GM21360 (cell line): ENCODE measurements around the gene SPHK2.
"Not testable (repeated sequence)": the region's sequence is repeated elsewhere in the genome, so short reads cannot be mapped to it uniquely, and the experiment has no call there.

Experiments
- ATAC-seq: cut with Tn5 transposase; IDR thresholded peaks from one replicate; pipeline ENCODE4 v1.9.1; 2021; ENCODE audit warnings: mild to moderate bottlenecking, moderate library complexity; ENCODE audit not compliant: unreplicated experiment

The SPHK2 gene

GRCh38 chr19:48656840-48657474 is 37.7 kb downstream of the SPHK2 start:
- no peak for ATAC-seq

GRCh38 chr19:48657828-48658227 is 38.5 kb downstream of the SPHK2 start:
- not testable (repeated sequence) for ATAC-seq

GRCh38 chr19:48658483-48658882 is 39.2 kb downstream of the SPHK2 start:
- no peak for ATAC-seq

DNA sequence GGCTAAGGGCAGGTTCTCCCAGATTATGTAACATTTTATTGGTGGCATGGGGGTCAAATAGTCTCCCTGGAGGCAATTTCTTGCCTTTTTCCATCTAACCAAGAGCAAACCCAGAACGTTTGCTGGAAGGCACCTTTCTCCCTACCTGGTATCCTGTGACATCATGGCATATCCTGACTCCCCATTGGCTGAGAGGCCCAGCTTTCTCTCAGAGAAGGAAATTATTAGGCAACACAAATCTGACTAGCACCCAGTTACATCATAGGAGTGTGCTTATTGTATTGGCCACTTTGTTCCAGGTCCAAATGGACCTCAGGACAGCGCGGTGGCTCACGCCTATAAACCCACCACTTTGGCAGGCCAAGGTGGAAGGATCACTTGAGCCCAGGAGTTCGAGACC is 40.5 kb downstream of the SPHK2 start:
- no peak for ATAC-seq

GRCh38 chr19:48660852-48661710 is 41.8 kb downstream of the SPHK2 start:
- peak; percentile 62 for ATAC-seq

DNA sequence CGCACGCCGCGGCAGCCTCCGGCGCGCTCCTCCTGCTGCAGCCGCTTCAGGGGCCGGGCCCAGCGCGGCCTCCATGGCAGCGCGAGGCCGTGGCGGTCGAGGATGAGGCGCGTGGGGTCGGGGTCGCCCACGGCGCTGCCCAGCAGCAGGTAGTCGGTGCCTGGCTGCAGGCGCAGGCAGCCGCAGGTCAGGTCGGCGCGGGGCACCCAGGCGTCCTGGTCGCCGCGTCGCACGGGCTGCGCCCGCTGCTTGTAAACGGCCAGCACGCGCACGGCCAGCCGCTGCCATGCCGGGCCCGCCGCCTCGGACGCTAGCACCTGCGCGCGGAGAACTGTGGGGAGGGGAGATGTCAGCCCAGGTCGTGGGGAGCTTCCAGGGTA is 42.4 kb downstream of the SPHK2 start:
- ATAC-seq, result no peak

DNA sequence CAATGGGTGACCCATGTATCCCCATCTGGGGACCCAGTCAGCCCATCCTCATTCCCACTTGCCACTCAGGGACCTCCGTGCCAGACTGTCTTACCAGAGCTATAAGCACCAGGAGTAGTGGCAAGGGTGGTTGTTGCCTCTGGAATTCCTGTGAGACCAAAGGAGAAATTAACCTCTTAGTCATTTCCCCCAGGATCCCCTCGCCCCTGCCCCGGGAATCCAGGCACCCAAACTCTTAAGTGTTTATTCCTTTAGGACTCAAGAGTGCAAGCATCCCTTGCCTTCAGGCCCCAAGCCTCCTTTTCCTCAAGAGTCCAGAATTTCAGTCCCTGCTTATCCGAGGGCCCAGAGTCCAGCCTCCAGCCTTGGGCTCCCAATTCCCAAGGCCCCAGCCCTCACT is 44.4 kb downstream of the SPHK2 start:
- ATAC-seq, result no peak

DNA sequence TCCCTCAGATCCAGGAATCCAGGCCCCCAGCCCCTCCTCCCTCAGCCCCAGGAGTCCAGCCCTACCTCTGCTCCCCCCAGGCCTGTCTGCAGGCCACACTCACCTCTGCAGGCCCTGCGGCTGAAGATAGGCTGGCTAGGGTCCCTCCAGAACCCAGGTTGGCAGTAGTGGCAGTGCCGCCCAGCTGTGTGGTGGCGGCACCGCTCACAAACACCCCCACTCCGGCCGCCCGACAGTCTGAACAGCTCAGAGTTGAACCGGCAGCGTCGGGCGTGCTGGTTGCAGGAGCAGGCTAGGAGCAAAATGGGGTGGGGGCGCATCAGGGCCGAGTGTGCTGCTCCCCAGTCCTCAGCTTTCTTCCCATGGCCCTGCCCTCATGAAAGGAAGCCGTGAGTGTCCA is 45.2 kb downstream of the SPHK2 start:
- no peak for ATAC-seq

- no peak for ATAC-seq
Observed at GRCh38 chr19:48665786-48666185, 46.5 kb downstream of the SPHK2 start.

DNA sequence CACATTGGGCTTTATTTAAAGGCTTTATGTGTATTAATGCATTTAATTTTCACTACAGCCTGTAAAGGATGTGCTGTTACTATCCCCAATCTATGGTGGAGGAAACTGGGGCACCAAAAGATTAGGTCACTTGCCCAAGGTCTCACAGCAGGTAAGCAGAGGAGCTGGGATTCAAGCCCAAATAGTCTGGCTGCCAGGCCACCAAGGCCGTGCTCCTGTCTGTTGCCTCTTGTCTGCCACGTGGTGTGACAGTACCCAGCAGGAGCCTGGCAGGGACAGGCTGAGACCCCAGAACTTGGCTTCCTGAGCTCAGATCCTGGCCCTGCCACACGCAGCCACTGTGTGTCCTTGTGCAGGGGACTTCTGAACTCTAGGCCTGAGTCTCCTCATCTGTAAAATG is 49.0 kb downstream of the SPHK2 start:
- no peak for ATAC-seq

DNA sequence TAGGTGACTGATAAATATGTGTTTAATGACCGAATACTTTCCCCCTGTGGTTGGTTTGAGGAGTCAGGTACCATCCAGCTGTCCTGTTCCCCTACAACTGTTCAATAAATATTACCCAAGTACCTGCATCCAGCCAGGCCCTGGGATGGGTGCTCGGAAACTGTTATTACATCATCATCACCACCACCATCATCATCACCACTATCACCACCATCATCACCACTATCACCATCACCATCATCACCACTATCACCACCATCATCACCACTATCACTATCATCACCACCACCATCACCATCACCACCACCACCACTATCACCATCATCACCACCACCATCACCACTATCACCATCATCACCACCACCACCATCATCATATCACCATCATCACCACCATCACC is 49.5 kb downstream of the SPHK2 start:
- ATAC-seq, result no peak

DNA sequence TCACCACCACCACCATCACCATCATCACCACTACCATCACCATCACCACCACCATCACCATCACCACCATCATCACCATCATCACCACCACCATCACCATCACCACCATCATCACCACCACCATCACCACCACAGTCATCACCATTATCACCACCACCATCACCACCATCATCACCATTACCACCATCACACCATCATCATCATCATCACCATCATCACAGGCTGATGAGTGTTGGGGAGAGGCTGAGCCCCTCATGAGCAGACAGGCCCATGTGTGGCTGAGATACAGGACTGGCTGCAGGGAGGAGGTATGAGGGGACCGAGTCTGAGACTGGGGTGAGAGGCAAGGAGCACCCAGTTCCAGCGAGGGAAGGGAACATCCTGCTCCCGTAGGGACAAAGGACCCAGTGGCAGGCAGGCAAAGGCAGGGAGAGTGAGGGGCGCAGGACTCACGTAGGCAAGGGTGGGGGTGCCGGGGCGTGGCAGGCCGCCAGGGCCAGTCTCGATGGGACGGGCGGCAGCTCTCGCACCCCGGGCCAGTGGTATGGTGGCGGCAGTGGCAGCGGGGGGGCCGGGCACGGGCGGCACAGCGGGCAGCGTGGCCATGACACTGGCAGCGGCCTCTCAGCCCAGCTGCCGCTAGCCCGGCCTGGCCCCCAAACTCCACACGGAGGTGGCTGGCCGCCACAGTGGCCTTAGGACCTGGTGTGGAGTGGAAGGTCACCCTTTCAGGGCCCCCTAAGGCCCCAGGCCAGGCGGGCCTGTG is 50.8 kb downstream of the SPHK2 start:
- no peak for ATAC-seq

- no peak for ATAC-seq
Observed at GRCh38 chr19:48670699-48671445, 51.6 kb downstream of the SPHK2 start.

DNA sequence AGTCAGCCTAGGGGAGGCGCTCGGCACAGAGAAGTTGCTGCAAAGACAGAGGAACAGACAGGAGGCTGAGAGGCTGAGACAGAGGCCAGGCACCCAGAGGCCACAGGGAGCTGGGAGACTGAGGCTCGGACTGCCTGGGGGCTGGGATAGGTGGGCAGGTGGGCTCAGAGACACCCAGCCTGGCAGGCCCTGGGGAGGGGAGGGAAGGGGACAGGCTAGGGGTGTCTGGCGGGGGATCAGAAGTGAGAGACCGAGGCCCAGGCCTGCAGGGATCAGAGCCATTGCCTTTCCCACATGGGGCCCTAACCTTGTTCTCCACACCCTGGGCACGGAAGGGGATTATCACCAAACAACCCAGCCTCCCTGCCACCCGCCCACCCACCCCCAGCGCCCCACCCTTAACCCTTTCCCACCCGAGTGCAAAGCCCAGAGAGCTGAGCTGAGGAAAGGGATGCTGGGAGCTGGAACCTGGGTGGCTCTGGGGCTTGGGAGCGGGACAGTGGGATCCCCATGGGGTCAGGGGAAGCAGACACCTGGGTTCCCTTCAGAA is 52.2 kb downstream of the SPHK2 start:
- ATAC-seq, result no peak

- ATAC-seq, result no peak
Observed at GRCh38 chr19:48672994-48673393, 53.7 kb downstream of the SPHK2 start, which contains the start of gene NTN5. Gene NTN5 (minus strand): TSS chr19:48673017. CDS start chr19:48670986, 2,031 bp downstream.

DNA sequence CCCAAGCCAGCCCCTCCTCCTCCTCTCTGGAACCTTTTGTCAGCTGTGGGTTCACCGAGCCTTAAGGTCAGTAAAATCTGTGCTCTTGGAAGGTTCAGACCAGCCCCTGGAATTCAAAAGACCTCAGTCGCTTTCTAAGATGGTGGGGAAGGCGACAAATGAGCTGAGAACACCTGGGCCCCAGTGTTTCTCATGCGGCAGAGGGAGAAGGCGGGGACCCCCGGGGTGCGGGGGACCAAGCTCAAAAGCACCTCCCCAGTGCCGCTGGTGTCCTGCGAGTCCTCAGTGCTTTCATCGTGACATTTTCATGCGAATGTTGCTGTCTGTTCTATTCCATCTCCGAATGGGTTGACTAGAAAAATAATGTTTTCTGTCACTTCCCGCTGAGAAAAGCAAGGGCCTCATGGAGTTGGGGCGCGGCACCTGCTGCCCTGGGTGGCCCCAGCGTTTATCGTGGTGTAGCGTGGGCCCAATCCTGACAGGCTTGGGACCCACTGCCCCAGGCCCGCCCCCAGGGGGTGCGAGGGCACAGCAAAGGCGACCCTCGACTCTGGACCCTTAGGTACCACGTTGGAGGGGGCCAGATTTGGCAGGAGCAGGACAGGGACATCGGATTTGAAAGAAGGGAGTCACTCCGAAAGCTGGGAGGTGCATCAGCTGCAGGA is 54.3 kb downstream of the SPHK2 start:
- ATAC-seq, result no peak

- ATAC-seq, result no peak
Observed at GRCh38 chr19:48674216-48674809, 55.0 kb downstream of the SPHK2 start.

DNA sequence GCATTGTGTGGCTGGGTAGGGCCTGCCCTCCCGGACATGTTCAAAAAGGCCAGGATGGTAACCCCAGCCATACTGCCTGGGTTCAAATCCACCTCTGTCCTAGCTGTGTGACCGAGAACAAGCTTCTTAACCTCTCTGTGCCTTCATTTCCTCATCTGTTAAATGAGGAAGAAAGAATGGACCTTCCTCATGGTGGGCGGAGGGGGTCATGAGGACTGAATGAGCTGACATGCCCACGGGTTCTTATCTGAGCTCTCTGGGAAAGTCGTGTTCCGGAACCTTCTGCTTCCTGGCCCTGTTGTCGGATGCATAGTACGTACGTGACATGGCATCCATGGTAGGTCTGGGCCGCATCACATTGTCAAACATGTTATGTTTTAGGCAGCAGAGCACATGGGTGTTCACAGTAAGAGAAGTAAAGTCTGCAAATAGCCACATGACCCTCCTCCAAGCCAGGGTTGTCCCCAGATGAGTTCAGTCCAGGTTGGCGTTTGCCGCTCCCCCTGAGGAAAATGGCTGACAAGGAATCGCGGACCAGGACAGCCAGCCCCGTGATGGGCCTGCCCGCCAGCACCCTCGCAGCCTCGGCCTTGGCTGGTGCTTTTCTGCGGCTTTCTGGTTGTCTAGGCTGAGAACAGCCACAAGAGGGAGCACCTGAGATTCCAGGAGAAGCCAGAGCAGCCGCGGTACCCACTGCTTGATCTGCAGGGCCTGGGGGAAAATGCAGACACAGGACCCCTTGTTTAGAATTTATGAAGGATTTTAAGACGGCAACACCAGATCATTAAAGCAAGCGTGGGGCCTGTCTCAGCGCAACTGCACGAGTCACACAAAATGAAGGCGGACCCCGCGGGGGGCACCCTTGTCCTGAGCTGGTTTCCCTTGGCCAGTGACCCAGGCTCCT is 55.9 kb downstream of the SPHK2 start:
- ATAC-seq, result no peak

DNA sequence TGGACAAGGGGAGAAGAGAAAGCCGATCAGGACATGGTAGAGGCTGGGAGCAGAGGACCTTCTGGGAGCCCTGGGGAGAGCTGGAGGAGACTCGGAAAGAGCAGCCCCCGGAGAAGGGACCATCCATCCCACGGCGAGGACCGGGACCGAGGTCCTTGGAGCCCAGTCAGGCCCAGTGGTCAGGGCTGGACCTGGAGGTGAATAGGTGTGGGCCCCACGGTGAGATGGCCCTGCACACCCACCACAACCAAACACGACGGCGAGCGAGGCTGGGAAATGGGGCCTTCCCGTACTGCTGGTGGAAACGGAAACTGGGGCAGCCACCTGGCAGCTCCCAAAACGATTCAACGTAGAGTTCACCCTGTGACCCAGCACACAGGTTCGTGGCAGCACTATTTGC is 57.2 kb downstream of the SPHK2 start:
- ATAC-seq, result no peak
